HK-2 (cell line): ENCODE measurements around the gene TAX1BP3.

Experiments
- DNase-seq: peaks from one replicate; pipeline ENCODE4 v3.0.0-alpha.2; 2018; ENCODE audit not compliant: unreplicated experiment

TAX1BP3 gene

DNA sequence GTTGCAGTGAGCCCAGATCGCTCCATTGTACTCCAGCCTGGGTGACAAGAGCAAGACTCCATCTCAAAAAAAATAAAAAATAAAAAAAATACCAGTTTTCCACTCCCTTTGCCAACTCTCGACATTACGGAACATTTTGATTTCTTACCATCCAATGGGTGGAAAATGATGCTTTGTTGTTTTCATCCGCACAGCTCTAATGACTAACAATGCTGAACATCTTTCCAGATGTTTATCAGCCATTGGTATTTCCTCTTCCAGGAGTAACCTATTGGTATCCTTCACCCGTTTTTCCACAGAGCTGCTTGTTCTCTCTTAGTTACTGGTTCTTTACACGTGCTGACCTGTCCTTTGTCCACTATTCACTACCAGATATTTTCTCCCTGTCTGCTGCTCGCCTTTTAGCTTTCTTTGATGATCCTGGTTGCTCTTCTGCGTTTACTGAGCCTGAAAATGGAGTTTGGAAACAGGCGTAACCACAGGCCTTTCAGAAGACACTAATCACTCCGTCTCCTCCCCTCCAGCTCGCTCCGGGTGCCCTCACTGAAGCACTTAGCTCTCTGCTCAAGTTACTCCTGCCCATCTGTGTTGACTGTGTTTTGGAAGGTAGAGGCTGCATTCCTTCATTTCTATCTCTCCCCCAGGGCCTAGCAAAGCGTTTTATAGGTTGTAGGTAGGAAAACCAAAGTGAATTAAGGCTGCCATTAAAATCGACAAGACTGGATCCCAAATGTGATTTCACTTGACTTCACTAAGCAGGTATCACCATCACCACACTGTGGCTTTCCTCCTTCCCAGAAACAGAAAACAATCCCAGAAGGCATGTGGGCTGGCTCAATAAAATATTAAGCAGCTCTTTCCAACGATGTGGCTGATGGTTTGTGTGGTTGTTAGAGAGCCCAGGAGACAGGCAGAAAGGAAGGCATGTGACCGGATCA, 41.3 kb downstream of the TAX1BP3 start:
- DNase-seq: no peak

- DNase-seq: no peak
Observed at GRCh38 chr17:3622977-3623594, 45.3 kb downstream of the TAX1BP3 start.

GRCh38 chr17:3621146-3621720, 47.1 kb downstream of the TAX1BP3 start:
- no peak for DNase-seq

- DNase-seq: no peak
Observed at GRCh38 chr17:3615160-3615870, 53.1 kb downstream of the TAX1BP3 start.

DNA sequence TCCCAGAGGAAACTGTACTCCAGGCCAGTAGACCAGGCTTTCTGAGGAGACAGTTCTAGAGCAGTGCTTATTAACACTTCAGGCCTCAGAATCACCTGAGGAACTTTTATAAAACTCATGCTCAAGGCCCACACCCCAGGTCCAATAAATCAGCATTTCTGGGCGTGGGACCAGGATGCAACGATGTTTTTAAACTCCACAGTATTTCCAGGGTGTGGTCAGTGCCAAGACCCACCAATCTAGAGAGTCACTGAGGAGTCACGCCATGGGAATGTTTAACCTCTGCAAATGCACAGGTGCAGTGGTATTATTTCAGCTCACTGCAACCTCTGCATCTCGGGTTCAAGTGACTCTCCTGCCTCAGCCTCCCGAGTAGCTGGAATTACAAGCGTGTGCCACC, 55.3 kb downstream of the TAX1BP3 start:
- no peak for DNase-seq
